Esophagus squamous epithelium (tissue), 5 donors: Measurements from ENCODE around the gene VPS4A. TPM values are rescaled to one million over a fixed set of nuclear protein-coding genes. Genes with fewer than 3 reads are reported as not detected.

Source experiments
- DNase-seq: peaks from one replicate; lab custom pipeline; 2025; lab: John Stamatoyannopoulos, UW
- H3K27ac ChIP-seq, 4 donors: fragments of 200-600 bp; sonication (generic); one replicate each; pipeline ENCODE4 v1.5.1; 2016 to 2019; ENCODE audit warnings: mild to moderate bottlenecking in 1 of 4
- H3K27me3 ChIP-seq, 4 donors: fragments of 200-600 bp; sonication (generic); 1 replicate in 3 of 4; 2 replicates in 1 of 4; pipeline versions ENCODE4 v1.5.1 to v1.6.0; 2017 to 2021; ENCODE audit warnings: antibody characterized with exemption in 1 of 4
- H3K36me3 ChIP-seq, 3 donors: fragments of 200-600 bp; sonication (generic); one replicate each; pipeline ENCODE4 v1.5.1; 2016 to 2019
- H3K4me1 ChIP-seq, 3 donors: fragments of 200-600 bp; sonication (generic); one replicate each; pipeline ENCODE4 v1.5.1; 2017 to 2019
- H3K4me3 ChIP-seq, 4 donors: fragments of 200-600 bp; sonication (generic); 1 replicate in 3 of 4; 2 replicates in 1 of 4; pipeline ENCODE4 v1.5.1; 2016 to 2019; ENCODE audit warnings: mild to moderate bottlenecking in 2 of 4, moderate library complexity in 1 of 4
- H3K9me3 ChIP-seq, 3 donors: fragments of 200-600 bp; sonication (generic); one replicate each; pipeline ENCODE4 v1.5.1; 2016 to 2019
- POLR2A ChIP-seq, 4 donors: fragments of 450-650 bp; IDR thresholded peaks; one replicate each; pipeline ENCODE4 v1.6.1; 2017; ENCODE audit warnings: antibody characterized with exemption in 4 of 4, mild to moderate bottlenecking in 4 of 4, moderate library complexity in 3 of 4
- WGBS, 2 donors: methylation state at CpG; one replicate each; pipeline ENCODE4 v1.1.5; 2018; 5-methylcytosine and 5-hydroxymethylcytosine counted together
- intact Hi-C: fragments of 100-400 bp; cut with DNase I; formaldehyde crosslinking; loops from one replicate; pipeline ENCODE4 v1.15.0; 2022
- total RNA-seq, 4 donors: library from RNA; depleted of rRNA; stranded (reverse); fragments of >200 nt; gene quantifications; one replicate each; pipeline ENCODE4 v1.1.0, GENCODE V29; 2016
- TF ChIP-seq, protein P1 (sequence below), 6 experiments: fragments of 450-650 bp in 4 of 6; fragments of 200-600 bp in 2 of 6; sonication (generic) in 2 of 6; IDR thresholded peaks; one replicate each; pipeline ENCODE4 v1.5.1; 2016 to 2019; ENCODE audit warnings: antibody characterized with exemption in 6 of 6, mild to moderate bottlenecking in 4 of 6, moderate library complexity in 4 of 6
- donor health status: DM: yes; HTN: yes; CAD: no.

Gene VPS4A
- total RNA-seq, 4 donors from 2014 or later: 21.5 to 38.9 (median 24.9) TPM

DNA sequence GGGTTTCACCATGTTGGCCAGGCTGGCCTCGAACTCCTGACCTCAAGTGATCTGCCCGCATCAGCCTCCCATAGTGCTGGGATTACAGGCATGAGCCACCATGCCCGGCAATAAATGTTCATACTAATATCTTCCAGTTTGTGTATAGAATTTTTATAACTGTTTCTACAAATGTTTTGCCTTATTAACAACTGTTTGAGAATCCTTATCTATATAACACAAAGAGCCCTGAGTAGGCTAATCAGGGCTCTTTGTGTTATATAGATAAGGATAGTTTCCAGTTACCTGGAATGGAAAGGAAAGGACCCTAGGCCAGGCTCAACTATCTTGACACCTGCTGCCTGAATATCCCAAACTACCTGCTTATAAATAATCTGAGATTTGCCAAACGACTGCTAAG is 57.7 kb downstream of the VPS4A start:
- 93 to 98% methylated on average over 4 of the region's 4 CpGs for WGBS, 2 donors
- Histone ChIP-seq H3K4me3 (no peak overlapping the region), H3K4me1 (no peaks in the 10 kb centered on the region), H3K36me3 (peaks cover 14 to 99% (median 40%) of the 10 kb centered on the region in 3 donors), H3K27me3 (no peaks in the 10 kb centered on the region), H3K27ac (no peak overlapping the region), H3K9me3 (no peaks in the 10 kb centered on the region)
- TF ChIP-seq, protein P1, sequence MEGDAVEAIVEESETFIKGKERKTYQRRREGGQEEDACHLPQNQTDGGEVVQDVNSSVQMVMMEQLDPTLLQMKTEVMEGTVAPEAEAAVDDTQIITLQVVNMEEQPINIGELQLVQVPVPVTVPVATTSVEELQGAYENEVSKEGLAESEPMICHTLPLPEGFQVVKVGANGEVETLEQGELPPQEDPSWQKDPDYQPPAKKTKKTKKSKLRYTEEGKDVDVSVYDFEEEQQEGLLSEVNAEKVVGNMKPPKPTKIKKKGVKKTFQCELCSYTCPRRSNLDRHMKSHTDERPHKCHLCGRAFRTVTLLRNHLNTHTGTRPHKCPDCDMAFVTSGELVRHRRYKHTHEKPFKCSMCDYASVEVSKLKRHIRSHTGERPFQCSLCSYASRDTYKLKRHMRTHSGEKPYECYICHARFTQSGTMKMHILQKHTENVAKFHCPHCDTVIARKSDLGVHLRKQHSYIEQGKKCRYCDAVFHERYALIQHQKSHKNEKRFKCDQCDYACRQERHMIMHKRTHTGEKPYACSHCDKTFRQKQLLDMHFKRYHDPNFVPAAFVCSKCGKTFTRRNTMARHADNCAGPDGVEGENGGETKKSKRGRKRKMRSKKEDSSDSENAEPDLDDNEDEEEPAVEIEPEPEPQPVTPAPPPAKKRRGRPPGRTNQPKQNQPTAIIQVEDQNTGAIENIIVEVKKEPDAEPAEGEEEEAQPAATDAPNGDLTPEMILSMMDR (IDR thresholded peaks at IDR 0.05): no peak
- TF ChIP-seq POLR2A (IDR thresholded peaks at IDR 0.05): no peak
- DNase-seq: no peak
- intact Hi-C loops: no loop called here

DNA sequence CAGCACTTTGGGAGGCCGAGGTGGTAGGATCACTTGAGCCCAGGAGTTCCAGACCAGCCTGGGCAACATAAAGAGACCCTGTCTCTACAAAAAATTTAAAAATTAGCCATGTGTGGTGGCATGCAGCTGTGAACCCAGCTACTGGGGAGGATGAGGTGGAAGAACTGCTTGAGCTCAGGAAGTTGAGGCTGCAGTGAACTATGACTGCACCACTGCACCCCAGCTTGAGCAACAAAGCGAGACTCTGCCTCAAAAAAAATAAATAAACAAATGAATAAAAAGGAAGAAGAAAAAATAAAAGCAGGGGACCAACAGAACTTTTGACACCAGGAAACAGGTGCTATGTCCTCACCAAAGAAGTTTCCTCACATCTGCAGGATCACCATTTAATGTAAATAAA is 60.4 kb downstream of the VPS4A start:
- no peak overlapping the region for H3K4me3 ChIP-seq
- no peak overlapping the region for H3K27ac ChIP-seq
- intact Hi-C loops: no loop called here
- H3K9me3 ChIP-seq: no peaks in the 10 kb centered on the region
- TF ChIP-seq, protein P1 (IDR thresholded peaks at IDR 0.05): no peak
- TF ChIP-seq POLR2A (IDR thresholded peaks at IDR 0.05): no peak
- H3K27me3 ChIP-seq: no peaks in the 10 kb centered on the region
- peaks cover 5 to 72% (median 25%) of the 10 kb centered on the region in 3 donors for H3K36me3 ChIP-seq
- no peaks in the 10 kb centered on the region for H3K4me1 ChIP-seq
- no peak for DNase-seq
- 83 to 89% methylated on average over 2 of the region's 2 CpGs for WGBS, 2 donors

DNA sequence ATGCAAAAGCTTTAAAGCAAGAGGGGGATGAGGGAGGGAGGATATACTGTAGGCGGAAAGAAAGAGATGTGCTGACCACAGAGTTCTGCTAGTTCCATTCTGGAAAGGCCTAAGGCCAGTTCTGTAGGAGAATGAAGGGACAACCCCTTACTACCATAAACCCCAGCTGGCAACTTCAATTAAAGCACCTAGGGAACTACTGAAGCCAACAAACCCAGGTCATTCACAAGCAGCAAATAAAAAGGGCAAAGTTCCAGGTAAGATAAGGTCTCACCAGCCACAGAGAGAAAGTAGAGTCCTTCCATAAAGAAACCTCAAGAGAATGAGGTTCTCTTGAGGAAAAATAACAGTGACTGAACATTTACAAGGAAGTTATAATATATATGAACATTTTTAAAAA is 61.9 kb downstream of the VPS4A start:
- Histone ChIP-seq H3K36me3 (peaks cover 0 to 70% (median 22%) of the 10 kb centered on the region in 3 donors), H3K4me1 (no peaks in the 10 kb centered on the region), H3K9me3 (no peaks in the 10 kb centered on the region), H3K27ac (no peak overlapping the region), H3K27me3 (no peaks in the 10 kb centered on the region), H3K4me3 (no peak overlapping the region)
- 82 to 88% methylated on average over 1 of the region's 1 CpG for WGBS, 2 donors
- intact Hi-C loops: no loop called here
- DNase-seq: no peak
- TF ChIP-seq, protein P1 (IDR thresholded peaks at IDR 0.05): no peak
- no peak for TF ChIP-seq POLR2A (IDR thresholded peaks at IDR 0.05)

Other genes starting within 250 kb of the VPS4A start
- 100 to 1,000 TPM in 1 of 4 donors, 10 to 100 TPM in 3; 15.8 to 103 (median 51.4) TPM for gene HAS3, start 205.7 kb upstream of the VPS4A start, total RNA-seq
- 10 to 100 TPM; 51.2 to 83.4 (median 63.4) TPM for gene CHTF8, start 178.8 kb upstream of the VPS4A start, total RNA-seq
- 10 to 100 TPM; 18.3 to 42.2 (median 28.6) TPM for gene UTP4, start 178.7 kb upstream of the VPS4A start, total RNA-seq
- 10 to 100 TPM; 25.5 to 49.6 (median 25.9) TPM for gene SNTB2, start 124.2 kb upstream of the VPS4A start, total RNA-seq
- gene PDF, start 19.2 kb downstream of the VPS4A start, total RNA-seq: 10 to 100 TPM; 14.3 to 21.8 (median 21.4) TPM
- gene COG8, start 28.2 kb downstream of the VPS4A start, total RNA-seq: 10 to 100 TPM; 24.0 to 36.0 (median 30.1) TPM
- gene NIP7, start 28.4 kb downstream of the VPS4A start, total RNA-seq: 10 to 100 TPM; 14.1 to 29.6 (median 25.5) TPM
- not detected for gene TMED6, start 40.4 kb downstream of the VPS4A start, total RNA-seq
- gene TERF2, start 74.7 kb downstream of the VPS4A start, total RNA-seq: 10 to 100 TPM in 3 of 4 donors, 1 to 10 TPM in 1; 9.3 to 18.9 (median 12.9) TPM
- 10 to 100 TPM; 23.7 to 45.7 (median 39.6) TPM for gene CYB5B, start 113.3 kb downstream of the VPS4A start, total RNA-seq